Measurements from ENCODE around the gene GALNT2. TPM values are rescaled to one million over a fixed set of nuclear protein-coding genes. Genes with fewer than 3 reads are reported as not detected.

The GALNT2 gene
- total and polyA plus RNA-seq, 2 donors: 28.7 to 55.0 TPM

- no peak for DNase-seq (ENCODE audit: extremely low spot score)
- 90% methylated on average over 11 of the region's 11 CpGs for WGBS
- Histone ChIP-seq H3K4me1 (ENCODE audit: insufficient read depth) (no peaks in the 10 kb centered on the region), H3K36me3 (ENCODE audit: insufficient read depth) (no peaks in the 10 kb centered on the region), H3K27ac (ENCODE audit: low read depth) (no peak overlapping the region), H3K4me3 (ENCODE audit: low read depth, low read length) (no peak overlapping the region)
Observed at GRCh38 chr1:230144758-230145504, 77.9 kb downstream of the GALNT2 start.

- no peak for DNase-seq (ENCODE audit: extremely low spot score)
- WGBS: 55% methylated on average over 8 of the region's 8 CpGs
- H3K36me3 ChIP-seq (ENCODE audit: insufficient read depth): no peaks in the 10 kb centered on the region
- H3K4me3 ChIP-seq (ENCODE audit: low read depth, low read length): no peak overlapping the region
- H3K27ac ChIP-seq (ENCODE audit: low read depth): no peak overlapping the region
- no peaks in the 10 kb centered on the region for H3K4me1 ChIP-seq (ENCODE audit: insufficient read depth)
Observed at GRCh38 chr1:230145505-230145899, 78.5 kb downstream of the GALNT2 start.

GRCh38 chr1:230145953-230146476 is 79.0 kb downstream of the GALNT2 start:
- WGBS: 69% methylated on average over 7 of the region's 7 CpGs
- DNase-seq (ENCODE audit: extremely low spot score): no peak
- Histone ChIP-seq H3K36me3 (ENCODE audit: insufficient read depth) (no peaks in the 10 kb centered on the region), H3K4me1 (ENCODE audit: insufficient read depth) (no peaks in the 10 kb centered on the region), H3K27ac (ENCODE audit: low read depth) (no peak overlapping the region), H3K4me3 (ENCODE audit: low read depth, low read length) (no peak overlapping the region)

GRCh38 chr1:230146709-230147108 is 79.7 kb downstream of the GALNT2 start:
- Histone ChIP-seq H3K27ac (ENCODE audit: low read depth) (no peak overlapping the region), H3K4me3 (ENCODE audit: low read depth, low read length) (no peak overlapping the region), H3K36me3 (ENCODE audit: insufficient read depth) (no peaks in the 10 kb centered on the region), H3K4me1 (ENCODE audit: insufficient read depth) (no peaks in the 10 kb centered on the region)
- no peak for DNase-seq (ENCODE audit: extremely low spot score)
- 96% methylated on average over 13 of the region's 13 CpGs for WGBS

GRCh38 chr1:230147253-230148125 is 80.5 kb downstream of the GALNT2 start:
- WGBS: 72% methylated on average over 15 of the region's 15 CpGs

GRCh38 chr1:230148126-230148652 is 81.2 kb downstream of the GALNT2 start:
- Histone ChIP-seq H3K27ac (ENCODE audit: low read depth) (no peak overlapping the region), H3K36me3 (ENCODE audit: insufficient read depth) (no peaks in the 10 kb centered on the region), H3K4me1 (ENCODE audit: insufficient read depth) (no peaks in the 10 kb centered on the region), H3K4me3 (ENCODE audit: low read depth, low read length) (no peak overlapping the region)
- WGBS: 86% methylated on average over 15 of the region's 15 CpGs
- no peak for DNase-seq (ENCODE audit: extremely low spot score)

More at GRCh38 chr1:230147253-230148125, 80.5 kb downstream of the GALNT2 start:
- Histone ChIP-seq H3K36me3 (ENCODE audit: insufficient read depth) (no peaks in the 10 kb centered on the region), H3K4me3 (ENCODE audit: low read depth, low read length) (no peak overlapping the region), H3K4me1 (ENCODE audit: insufficient read depth) (no peaks in the 10 kb centered on the region), H3K27ac (ENCODE audit: low read depth) (no peak overlapping the region)
- DNase-seq (ENCODE audit: extremely low spot score): no peak

- WGBS: 97% methylated on average over 11 of the region's 11 CpGs
- H3K4me3 ChIP-seq (ENCODE audit: low read depth, low read length): no peak overlapping the region
- H3K36me3 ChIP-seq (ENCODE audit: insufficient read depth): no peaks in the 10 kb centered on the region
- H3K4me1 ChIP-seq (ENCODE audit: insufficient read depth): no peaks in the 10 kb centered on the region
- DNase-seq (ENCODE audit: extremely low spot score): no peak
- H3K27ac ChIP-seq (ENCODE audit: low read depth): no peak overlapping the region
Observed at GRCh38 chr1:230148768-230149469, 81.9 kb downstream of the GALNT2 start.

GRCh38 chr1:230149751-230150584 is 82.9 kb downstream of the GALNT2 start:
- WGBS: 77% methylated on average over 15 of the region's 15 CpGs
- no peak for DNase-seq (ENCODE audit: extremely low spot score)
- Histone ChIP-seq H3K4me3 (ENCODE audit: low read depth, low read length) (no peak overlapping the region), H3K27ac (ENCODE audit: low read depth) (no peak overlapping the region), H3K36me3 (ENCODE audit: insufficient read depth) (no peaks in the 10 kb centered on the region), H3K4me1 (ENCODE audit: insufficient read depth) (no peaks in the 10 kb centered on the region)

- WGBS: 71% methylated on average over 7 of the region's 7 CpGs
- no peak overlapping the region for H3K27ac ChIP-seq (ENCODE audit: low read depth)
Observed at GRCh38 chr1:230150615-230151014, 83.6 kb downstream of the GALNT2 start.

GRCh38 chr1:230151924-230152468 is 85.0 kb downstream of the GALNT2 start:
- Histone ChIP-seq H3K36me3 (ENCODE audit: insufficient read depth) (no peaks in the 10 kb centered on the region), H3K4me3 (ENCODE audit: low read depth, low read length) (no peak overlapping the region), H3K4me1 (ENCODE audit: insufficient read depth) (no peaks in the 10 kb centered on the region), H3K27ac (ENCODE audit: low read depth) (no peak overlapping the region)
- no peak for DNase-seq (ENCODE audit: extremely low spot score)
- WGBS: 90% methylated on average over 7 of the region's 7 CpGs

More at GRCh38 chr1:230150615-230151014, 83.6 kb downstream of the GALNT2 start:
- Histone ChIP-seq H3K4me3 (ENCODE audit: low read depth, low read length) (no peak overlapping the region), H3K4me1 (ENCODE audit: insufficient read depth) (no peaks in the 10 kb centered on the region), H3K36me3 (ENCODE audit: insufficient read depth) (no peaks in the 10 kb centered on the region)
- no peak for DNase-seq (ENCODE audit: extremely low spot score)

GRCh38 chr1:230152999-230153398 is 86.0 kb downstream of the GALNT2 start:
- no peaks in the 10 kb centered on the region for H3K36me3 ChIP-seq (ENCODE audit: insufficient read depth)
- no peaks in the 10 kb centered on the region for H3K4me1 ChIP-seq (ENCODE audit: insufficient read depth)
- H3K27ac ChIP-seq (ENCODE audit: low read depth): no peak overlapping the region
- no peak overlapping the region for H3K4me3 ChIP-seq (ENCODE audit: low read depth, low read length)
- 97% methylated on average over 6 of the region's 6 CpGs for WGBS
- no peak for DNase-seq (ENCODE audit: extremely low spot score)

- no peak overlapping the region for H3K27ac ChIP-seq (ENCODE audit: low read depth)
Observed at GRCh38 chr1:230153641-230154296, 86.7 kb downstream of the GALNT2 start.

More at GRCh38 chr1:230153641-230154296, 86.7 kb downstream of the GALNT2 start:
- 74% methylated on average over 11 of the region's 11 CpGs for WGBS
- Histone ChIP-seq H3K4me3 (ENCODE audit: low read depth, low read length) (no peak overlapping the region), H3K4me1 (ENCODE audit: insufficient read depth) (no peaks in the 10 kb centered on the region), H3K36me3 (ENCODE audit: insufficient read depth) (no peaks in the 10 kb centered on the region)
- DNase-seq (ENCODE audit: extremely low spot score): no peak
